HCT116 (cell line): ENCODE results near the gene SKIC8. TPM values are rescaled to one million over a fixed set of nuclear protein-coding genes. Genes with fewer than 3 reads are reported as not detected.

Experiments used
- ATAC-seq: fragments of 200-7000 bp; cut with Tn5 transposase; 2 replicates; pipeline ENCODE4 v1.9.1; 2020; ENCODE audit warnings: mild to moderate bottlenecking, moderate library complexity
- BruUV-seq: library from RNA; stranded (reverse); fragments of 400-500 nt; replicated peaks from 2 replicates; lab custom pipeline; 2021; lab: Mats Ljungman, UMichigan
- CTCF ChIA-PET: fragments of 300-600 bp; sonication (Branson Sonifier 250); formaldehyde crosslinking; loops from one replicate; lab custom pipeline; 2021; ENCODE audit warnings: antibody characterized with exemption; lab: Charles Lee
- POLR2A ChIA-PET: fragments of 300-600, 350-600 bp; sonication (Branson Sonifier 250); formaldehyde crosslinking; loops from one replicate; lab custom pipeline; 2021; ENCODE audit warnings: antibody characterized with exemption; lab: Charles Lee
- RAD21 ChIA-PET, 2 experiments: fragments of 300-600 bp; sonication (Branson Sonifier 250); formaldehyde crosslinking; loops; one replicate each; lab custom pipeline; 2023; ENCODE audit warnings: low total read pairs in 2 of 2; ENCODE audit not compliant: uncharacterized antibody in 2 of 2, unreplicated experiment in 2 of 2, low non-redundant PET in 1 of 2; lab: Charles Lee
- DNase-seq: peaks from one replicate; pipeline ENCODE4 v3.0.0-alpha.2; 2010; ENCODE audit warnings: low read depth, low spot score
- H2AFZ ChIP-seq: fragments of 200-600 bp; shearing (Covaris generic), sonication (generic); 2 replicates; pipeline ENCODE4 v1.6.1; 2017; ENCODE audit warnings: low read depth, mixed run types, mixed read lengths, antibody characterized with exemption, low read length; ENCODE audit not compliant: poor library complexity, severe bottlenecking
- H3K27ac ChIP-seq: 2 replicates; pipeline ENCODE4 v1.5.1; 2012; ENCODE audit warnings: low read depth, low read length
- H3K27me3 ChIP-seq: fragments of 200-600 bp; sonication (generic); 2 replicates; pipeline ENCODE4 v1.6.1; 2016; ENCODE audit warnings: mixed run types, low read length, mixed read lengths; ENCODE audit not compliant: insufficient read depth
- H3K36me3 ChIP-seq, 2 experiments: fragments of 200-500 bp in 1 of 2; fragments of 200-600 bp in 1 of 2; sonication (Bioruptor generic) in 1 of 2; sonication (generic) in 1 of 2; 2 replicates each; pipeline versions ENCODE4 v1.5.1 to v1.6.1; 2014 to 2016; ENCODE audit warnings: low read length in 2 of 2, inconsistent platforms in 1 of 2, mixed read lengths in 1 of 2, mixed run types in 1 of 2; ENCODE audit not compliant: insufficient read depth in 2 of 2, control insufficient read depth in 1 of 2
- H3K4me1 ChIP-seq, 2 experiments: fragments of 200-600 bp in 1 of 2; sonication (generic) in 1 of 2; 2 replicates each; pipeline versions ENCODE4 v1.5.1 to v1.6.1; 2012 to 2017; ENCODE audit warnings: low read length in 2 of 2, inconsistent platforms in 1 of 2, mild to moderate bottlenecking in 1 of 2, mixed read lengths in 1 of 2, mixed run types in 1 of 2, moderate library complexity in 1 of 2; ENCODE audit not compliant: insufficient read depth in 2 of 2, control insufficient read depth in 1 of 2
- H3K4me2 ChIP-seq: fragments of 200-600 bp; sonication (generic); 2 replicates; pipeline ENCODE4 v1.6.1; 2017; ENCODE audit warnings: mixed run types, low read length, mixed read lengths
- H3K4me3 ChIP-seq, 2 experiments: fragments of 200-600 bp in 1 of 2; sonication (generic) in 1 of 2; replicated peaks in 1 of 2; 2 replicates each; pipeline ENCODE4 v1.5.1; 2011 to 2016; ENCODE audit warnings: low read length in 2 of 2, control low read depth in 1 of 2, low read depth in 1 of 2, mild to moderate bottlenecking in 1 of 2, mixed read lengths in 1 of 2, mixed run types in 1 of 2
- H3K79me2 ChIP-seq: fragments of 200-600 bp; sonication (generic); 2 replicates; pipeline ENCODE4 v1.6.1; 2017; ENCODE audit warnings: mild to moderate bottlenecking, mixed run types, low read length, moderate library complexity, mixed read lengths; ENCODE audit not compliant: insufficient read depth
- H3K9ac ChIP-seq: fragments of 200-600 bp; sonication (generic); 2 replicates; pipeline ENCODE4 v1.6.1; 2016; ENCODE audit warnings: low read length, mixed read lengths
- H3K9me2 ChIP-seq: fragments of 200-600 bp; sonication (generic), shearing (Covaris generic); 2 replicates; pipeline ENCODE4 v1.6.1; 2017; ENCODE audit warnings: mixed run types, mild to moderate bottlenecking, moderate library complexity; ENCODE audit not compliant: insufficient read depth
- H3K9me3 ChIP-seq, 2 experiments: fragments of 200-500 bp in 1 of 2; fragments of 200-600 bp in 1 of 2; sonication (Bioruptor generic) in 1 of 2; sonication (generic) in 1 of 2; 2 replicates each; pipeline ENCODE4 v1.6.1; 2014 to 2017; ENCODE audit warnings: low read length in 2 of 2, mixed read lengths in 2 of 2, inconsistent platforms in 1 of 2, low read depth in 1 of 2, mild to moderate bottlenecking in 1 of 2, mixed run types in 1 of 2, moderate library complexity in 1 of 2; ENCODE audit not compliant: control insufficient read depth in 1 of 2, insufficient read depth in 1 of 2
- H4K20me1 ChIP-seq: fragments of 200-600 bp; sonication (generic), shearing (Covaris generic); 2 replicates; pipeline ENCODE4 v1.6.1; 2017; ENCODE audit warnings: mixed run types, mild to moderate bottlenecking, moderate library complexity; ENCODE audit not compliant: insufficient read depth
- CBX3 ChIP-seq: IDR thresholded peaks from 2 replicates; pipeline ENCODE4 v1.6.1; 2012; ENCODE audit warnings: low read depth
- CEBPB ChIP-seq: IDR thresholded peaks from 2 replicates; pipeline ENCODE4 v1.6.1; 2012; ENCODE audit warnings: low read depth
- EGR1 ChIP-seq: IDR thresholded peaks from 2 replicates; pipeline ENCODE4 v1.6.1; 2012; ENCODE audit warnings: low read depth
- ELF1 ChIP-seq: IDR thresholded peaks from 2 replicates; pipeline ENCODE4 v1.6.1; 2012; ENCODE audit warnings: low read depth, borderline replicate concordance
- EZH2 ChIP-seq: fragments of 200-600 bp; sonication (generic); IDR thresholded peaks from 2 replicates; pipeline ENCODE4 v1.6.1; 2017; ENCODE audit warnings: antibody characterized with exemption, mixed run types
- EZH2phosphoT487 ChIP-seq: fragments of 200-600 bp; IDR thresholded peaks from 2 replicates; pipeline ENCODE4 v1.6.1; 2018; ENCODE audit warnings: antibody characterized with exemption, borderline replicate concordance
- FOSL1 ChIP-seq: IDR thresholded peaks from 2 replicates; pipeline ENCODE4 v1.6.1; 2012; ENCODE audit warnings: low read depth
- JUND ChIP-seq: IDR thresholded peaks from 2 replicates; pipeline ENCODE4 v1.6.1; 2012
- POLR2AphosphoS5 ChIP-seq: IDR thresholded peaks from 2 replicates; pipeline ENCODE4 v1.6.1; 2011; ENCODE audit warnings: mild to moderate bottlenecking, low read depth, low read length, moderate library complexity
- RAD21 ChIP-seq: IDR thresholded peaks from 2 replicates; pipeline ENCODE4 v1.6.1; 2012; ENCODE audit warnings: low read depth, mild to moderate bottlenecking
- SP1 ChIP-seq: IDR thresholded peaks from 2 replicates; pipeline ENCODE4 v1.6.1; 2012; ENCODE audit warnings: low read depth
- SRF ChIP-seq: IDR thresholded peaks from 2 replicates; pipeline ENCODE4 v1.6.1; 2012; ENCODE audit warnings: low read depth
- TCF7L2 ChIP-seq: IDR thresholded peaks from 2 replicates; pipeline ENCODE4 v1.7.0; 2011; ENCODE audit warnings: borderline replicate concordance, inconsistent platforms; ENCODE audit not compliant: insufficient read depth, insufficient read length; ENCODE audit errors: extremely low read depth
- YY1 ChIP-seq: IDR thresholded peaks from 2 replicates; pipeline ENCODE4 v1.6.1; 2011; ENCODE audit warnings: low read length, low read depth, moderate library complexity, mild to moderate bottlenecking; ENCODE audit not compliant: insufficient replicate concordance; ENCODE audit errors: extremely low read depth
- ZFX ChIP-seq: fragments of 450-650 bp; IDR thresholded peaks from 2 replicates; pipeline ENCODE4 v1.6.1; 2017
- ZNF274 ChIP-seq: fragments of 200-500 bp; sonication (Bioruptor generic); IDR thresholded peaks from 2 replicates; pipeline ENCODE4 v1.6.1; 2014; ENCODE audit warnings: mild to moderate bottlenecking, low read depth, low read length, inconsistent platforms
- intact Hi-C: fragments of 100-400 bp; cut with micrococcal nuclease; formaldehyde crosslinking; loops from 2 replicates; pipeline ENCODE4 v1.10.0; 2022
- total RNA-seq: library from RNA; stranded (reverse); gene quantifications from one replicate; pipeline ENCODE4 v1.2.1, GENCODE V29; 2021; ENCODE audit not compliant: unreplicated experiment
- TF ChIP-seq, protein P1 (sequence below): IDR thresholded peaks from 2 replicates; pipeline ENCODE4 v1.6.1; 2011; ENCODE audit warnings: mild to moderate bottlenecking, low read length, moderate library complexity; ENCODE audit not compliant: insufficient replicate concordance; ENCODE audit errors: extremely low read depth
- TF ChIP-seq, protein P2 (sequence below): IDR thresholded peaks from 2 replicates; pipeline ENCODE4 v1.6.1; 2012

The SKIC8 gene
- total RNA-seq, 1 experiment from 2014 or later: 57.1 TPM

DNA sequence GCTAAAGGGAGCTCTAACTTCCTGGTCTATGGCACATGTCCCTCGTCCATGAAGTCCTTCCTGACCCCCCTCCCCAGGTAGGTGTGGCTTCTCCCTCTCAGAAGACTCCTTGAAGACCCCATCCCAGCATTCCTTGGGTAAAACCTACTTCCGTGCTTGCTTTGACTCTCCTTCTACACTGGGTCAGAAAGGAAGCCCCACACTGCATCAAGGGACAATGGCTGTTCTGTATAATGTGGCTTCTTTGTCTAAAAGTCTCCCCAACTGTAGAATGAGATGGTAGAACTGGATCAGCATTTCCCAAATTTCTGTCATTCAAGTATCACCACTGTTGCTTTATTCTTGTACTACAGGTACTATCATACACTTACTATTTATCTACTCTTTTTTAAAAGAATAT lies 38.9 kb downstream of the SKIC8 start:
- no peaks in the 10 kb centered on the region; a peak in 1 of 4 replicates for H3K36me3 ChIP-seq
- no peaks in the 10 kb centered on the region for H3K9me3 ChIP-seq
- H3K79me2 ChIP-seq: peaks cover 9% of the 10 kb centered on the region
- H3K27me3 ChIP-seq: no peaks in the 10 kb centered on the region
- ChIA-PET RAD21 (no interaction called here), CTCF (no interaction called here), POLR2A (no interaction called here)
- intact Hi-C loops: no loop called here
- H3K4me1 ChIP-seq: peaks cover 6 to 16% of the 10 kb centered on the region in 2 experiments
- no peak overlapping the region for H2AFZ ChIP-seq
- no peak overlapping the region for H3K4me3 ChIP-seq
- no TSS peak for BruUV-seq
- H3K4me2 ChIP-seq: no peak overlapping the region
- H3K9ac ChIP-seq: no peak overlapping the region
- no peak for ATAC-seq
- no peaks in the 10 kb centered on the region for H3K9me2 ChIP-seq
- no peak overlapping the region for H3K27ac ChIP-seq
- TF ChIP-seq POLR2AphosphoS5 (no peak), EGR1 (no peak), JUND (no peak), ELF1 (no peak), SRF (no peak), FOSL1 (no peak), RAD21 (no peak), EZH2phosphoT487 (no peak), ZNF274 (no peak)
- TF ChIP-seq, protein P1, sequence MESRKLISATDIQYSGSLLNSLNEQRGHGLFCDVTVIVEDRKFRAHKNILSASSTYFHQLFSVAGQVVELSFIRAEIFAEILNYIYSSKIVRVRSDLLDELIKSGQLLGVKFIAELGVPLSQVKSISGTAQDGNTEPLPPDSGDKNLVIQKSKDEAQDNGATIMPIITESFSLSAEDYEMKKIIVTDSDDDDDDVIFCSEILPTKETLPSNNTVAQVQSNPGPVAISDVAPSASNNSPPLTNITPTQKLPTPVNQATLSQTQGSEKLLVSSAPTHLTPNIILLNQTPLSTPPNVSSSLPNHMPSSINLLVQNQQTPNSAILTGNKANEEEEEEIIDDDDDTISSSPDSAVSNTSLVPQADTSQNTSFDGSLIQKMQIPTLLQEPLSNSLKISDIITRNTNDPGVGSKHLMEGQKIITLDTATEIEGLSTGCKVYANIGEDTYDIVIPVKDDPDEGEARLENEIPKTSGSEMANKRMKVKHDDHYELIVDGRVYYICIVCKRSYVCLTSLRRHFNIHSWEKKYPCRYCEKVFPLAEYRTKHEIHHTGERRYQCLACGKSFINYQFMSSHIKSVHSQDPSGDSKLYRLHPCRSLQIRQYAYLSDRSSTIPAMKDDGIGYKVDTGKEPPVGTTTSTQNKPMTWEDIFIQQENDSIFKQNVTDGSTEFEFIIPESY: no peak
- DNase-seq: no peak
- H4K20me1 ChIP-seq: no peaks in the 10 kb centered on the region

DNA sequence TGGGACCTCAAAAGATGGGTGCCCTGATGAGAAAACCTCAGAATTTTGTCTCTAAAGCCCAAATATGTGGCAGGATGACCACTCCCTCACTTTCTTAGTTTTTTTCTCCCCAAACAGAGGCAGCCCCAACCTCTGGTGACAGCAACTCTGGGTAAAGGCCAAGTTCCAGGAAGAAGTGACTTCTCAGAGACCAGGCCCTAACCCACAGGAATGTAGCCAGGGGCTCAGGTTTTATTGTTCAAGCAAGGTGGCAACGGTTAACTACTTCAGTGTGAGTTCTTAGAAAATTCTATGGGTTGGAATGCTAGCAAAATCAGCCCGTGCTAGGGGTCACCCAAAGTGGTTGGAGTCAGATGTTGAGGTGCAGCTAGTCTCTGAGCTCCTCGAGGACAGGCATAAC lies 40.2 kb downstream of the SKIC8 start:
- no peaks in the 10 kb centered on the region for H3K36me3 ChIP-seq
- no peak overlapping the region for H3K9ac ChIP-seq
- BruUV-seq: no TSS peak
- CTCF ChIA-PET: no interaction called here
- H3K4me1 ChIP-seq: peaks cover 5 to 11% of the 10 kb centered on the region in 2 experiments
- no peak for TF ChIP-seq YY1
- no peak for TF ChIP-seq SRF
- TF ChIP-seq EZH2: no peak
- TF ChIP-seq ZFX: no peak
- no peak for TF ChIP-seq CEBPB
- TF ChIP-seq CBX3: no peak
- no peak for TF ChIP-seq EGR1
- TF ChIP-seq TCF7L2: no peak
- TF ChIP-seq JUND: no peak
- no peak for TF ChIP-seq ZNF274
- no peak for TF ChIP-seq RAD21
- no peak for TF ChIP-seq SP1
- TF ChIP-seq EZH2phosphoT487: no peak
- TF ChIP-seq, protein P2, sequence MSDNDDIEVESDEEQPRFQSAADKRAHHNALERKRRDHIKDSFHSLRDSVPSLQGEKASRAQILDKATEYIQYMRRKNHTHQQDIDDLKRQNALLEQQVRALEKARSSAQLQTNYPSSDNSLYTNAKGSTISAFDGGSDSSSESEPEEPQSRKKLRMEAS: no peak
- H3K79me2 ChIP-seq: no peaks in the 10 kb centered on the region
- H2AFZ ChIP-seq: no peak overlapping the region
- DNase-seq: no peak
- H3K27ac ChIP-seq: no peak overlapping the region
- no peaks in the 10 kb centered on the region for H3K27me3 ChIP-seq
- POLR2A ChIA-PET: no interaction called here
- H3K9me3 ChIP-seq: no peaks in the 10 kb centered on the region
- no peaks in the 10 kb centered on the region for H3K9me2 ChIP-seq
- intact Hi-C loops: no loop called here
- H3K4me2 ChIP-seq: no peak overlapping the region
- H3K4me3 ChIP-seq: no peak overlapping the region
- H4K20me1 ChIP-seq: no peaks in the 10 kb centered on the region
- ATAC-seq: no peak
- RAD21 ChIA-PET: no interaction called here
